NCI-H82 treated with DMSO at 0.1 percent for 48 hours (cell line): ENCODE data around the gene YBX1.
A peak's percentile ranks its signal among the peaks of the same experiment; 100 is the strongest.
"Not testable (repeated sequence)": the region's sequence is repeated elsewhere in the genome, so short reads cannot be mapped to it uniquely, and the experiment has no call there.

ENCODE experiments used
- DNase-seq: peaks from one replicate; lab custom pipeline; 2025; ENCODE audit not compliant: unreplicated experiment; lab: John Stamatoyannopoulos, UW

Gene YBX1

GRCh38 chr1:42681741-42682483 lies at the start of gene YBX1:
Gene YBX1, plus strand, starts transcription at chr1:42682418. Its CDS starts 148 bp downstream, at chr1:42682566.
- DNase-seq: peak; percentile 99

GRCh38 chr1:42639116-42639515 lies 43.1 kb upstream of the YBX1 start:
- DNase-seq: peak; percentile 70

- DNase-seq: no peak
Observed at GRCh38 chr1:42646056-42646455, 36.2 kb upstream of the YBX1 start.

- DNase-seq: no peak
Observed at GRCh38 chr1:42657201-42657600, 25.0 kb upstream of the YBX1 start.

GRCh38 chr1:42657981-42658876 lies 24.0 kb upstream of the YBX1 start, which contains the start of gene PPIH:
Gene PPIH, plus strand, starts transcription at chr1:42658423. Its CDS starts 24 bp downstream, at chr1:42658447.
- peak; percentile 91 for DNase-seq

- no peak for DNase-seq
Observed at GRCh38 chr1:42658877-42659337, 23.3 kb upstream of the YBX1 start.

- DNase-seq: no peak
Observed at GRCh38 chr1:42660907-42661500, 21.2 kb upstream of the YBX1 start.

GRCh38 chr1:42669936-42670335 lies 12.3 kb upstream of the YBX1 start:
- DNase-seq: no peak

- no peak for DNase-seq
Observed at GRCh38 chr1:42670425-42670824, 11.8 kb upstream of the YBX1 start.

GRCh38 chr1:42674214-42674613 lies 8.0 kb upstream of the YBX1 start:
- DNase-seq: no peak

GRCh38 chr1:42674682-42675081 lies 7.5 kb upstream of the YBX1 start:
- no peak for DNase-seq

GRCh38 chr1:42675467-42675866 lies 6.8 kb upstream of the YBX1 start:
- DNase-seq: no peak

GRCh38 chr1:42676534-42677087 lies 5.6 kb upstream of the YBX1 start:
- DNase-seq: no peak

- DNase-seq: no peak
Observed at GRCh38 chr1:42679364-42679983, 2.7 kb upstream of the YBX1 start.

GRCh38 chr1:42680055-42680454 lies 2.2 kb upstream of the YBX1 start:
- no peak for DNase-seq

- no peak for DNase-seq
Observed at GRCh38 chr1:42680921-42681683, 1.1 kb upstream of the YBX1 start.

GRCh38 chr1:42682484-42682738 lies 193 bp downstream of the YBX1 start:
- not testable (repeated sequence) for DNase-seq

GRCh38 chr1:42682739-42683531 lies 717 bp downstream of the YBX1 start:
- DNase-seq: no peak

GRCh38 chr1:42684139-42684538 lies 1.9 kb downstream of the YBX1 start:
- DNase-seq: no peak
